Measurements from ENCODE around the gene MAGI2. TPM values are rescaled to one million over a fixed set of nuclear protein-coding genes. Genes with fewer than 3 reads are reported as not detected.

Gene MAGI2
- total and polyA plus RNA-seq, 2 experiments from 2014 or later: 16.8 to 24.7 TPM

GRCh38 chr7:79132844-79133451 is 320.5 kb downstream of the MAGI2 start:
- H3K9me3 ChIP-seq (ENCODE audit: low read depth): no peaks in the 10 kb centered on the region
- no peak for TF ChIP-seq CTCF (IDR thresholded peaks at IDR 0.05; ENCODE audit: low read depth, low read length)

GRCh38 chr7:79130715-79131114 is 322.8 kb downstream of the MAGI2 start:
- Histone ChIP-seq H3K4me3 (no peak overlapping the region), H3K4me1 (ENCODE audit: low read depth) (no peaks in the 10 kb centered on the region), H3K9me3 (ENCODE audit: low read depth) (no peaks in the 10 kb centered on the region)

More at GRCh38 chr7:79132844-79133451, 320.5 kb downstream of the MAGI2 start:
- H3K4me1 ChIP-seq (ENCODE audit: low read depth): no peaks in the 10 kb centered on the region
- H3K27ac ChIP-seq: no peak overlapping the region
- DNase-seq (ENCODE audit: low read depth in 1 of 2, low spot score in 1 of 2): no peak
- no peaks in the 10 kb centered on the region for H3K27me3 ChIP-seq
- H3K4me3 ChIP-seq: no peak overlapping the region
- no peaks in the 10 kb centered on the region for H3K36me3 ChIP-seq

GRCh38 chr7:79124331-79124730 is 329.1 kb downstream of the MAGI2 start:
- Histone ChIP-seq H3K9me3 (ENCODE audit: low read depth) (no peaks in the 10 kb centered on the region), H3K27me3 (no peaks in the 10 kb centered on the region), H3K4me1 (ENCODE audit: low read depth) (no peaks in the 10 kb centered on the region), H3K27ac (no peak overlapping the region), H3K36me3 (no peaks in the 10 kb centered on the region), H3K4me3 (no peak overlapping the region)
- no peak for DNase-seq (ENCODE audit: low read depth in 1 of 2, low spot score in 1 of 2)
- TF ChIP-seq CTCF (IDR thresholded peaks at IDR 0.05; ENCODE audit: low read depth, low read length): no peak

More at GRCh38 chr7:79130715-79131114, 322.8 kb downstream of the MAGI2 start:
- Histone ChIP-seq H3K27ac (no peak overlapping the region), H3K36me3 (no peaks in the 10 kb centered on the region), H3K27me3 (no peaks in the 10 kb centered on the region)
- TF ChIP-seq CTCF (IDR thresholded peaks at IDR 0.05; ENCODE audit: low read depth, low read length): no peak
- no peak for DNase-seq (ENCODE audit: low read depth in 1 of 2, low spot score in 1 of 2)

GRCh38 chr7:79118143-79118542 is 335.3 kb downstream of the MAGI2 start:
- no peak overlapping the region for H3K4me3 ChIP-seq
- H3K36me3 ChIP-seq: no peaks in the 10 kb centered on the region
- DNase-seq (ENCODE audit: low read depth in 1 of 2, low spot score in 1 of 2): no peak
- H3K9me3 ChIP-seq (ENCODE audit: low read depth): no peaks in the 10 kb centered on the region
- H3K27ac ChIP-seq: no peak overlapping the region
- no peaks in the 10 kb centered on the region for H3K4me1 ChIP-seq (ENCODE audit: low read depth)
- no peaks in the 10 kb centered on the region for H3K27me3 ChIP-seq
- TF ChIP-seq CTCF (IDR thresholded peaks at IDR 0.05; ENCODE audit: low read depth, low read length): no peak

- TF ChIP-seq CTCF (IDR thresholded peaks at IDR 0.05; ENCODE audit: low read depth, low read length): no peak
- no peak for DNase-seq (ENCODE audit: low read depth in 1 of 2, low spot score in 1 of 2)
- Histone ChIP-seq H3K36me3 (no peaks in the 10 kb centered on the region), H3K4me1 (ENCODE audit: low read depth) (no peaks in the 10 kb centered on the region), H3K4me3 (no peak overlapping the region), H3K27ac (no peak overlapping the region), H3K9me3 (ENCODE audit: low read depth) (no peaks in the 10 kb centered on the region), H3K27me3 (no peaks in the 10 kb centered on the region)
Observed at GRCh38 chr7:79096361-79096805, 357.1 kb downstream of the MAGI2 start.

Data from cardiac muscle cell (in vitro differentiated cells and primary cell).